Measurements from ENCODE around the gene PLAAT2.
"Not testable (repeated sequence)": the region's sequence is repeated elsewhere in the genome, so short reads cannot be mapped to it uniquely, and the experiment has no call there.

The PLAAT2 gene

GRCh38 chr11:63563201-63564055 is at the start of gene PLAAT2:
TSS of gene PLAAT2 (minus strand) at chr11:63563379. CDS start at chr11:63563324, 55 bp downstream.
- DNase-seq (ENCODE audit: low read depth in 2 of 2), result no peak

GRCh38 chr11:63612181-63612580 is 49.0 kb upstream of the PLAAT2 start:
- DNase-seq (ENCODE audit: low read depth in 2 of 2), result no peak

GRCh38 chr11:63611395-63611747 is 48.2 kb upstream of the PLAAT2 start:
- DNase-seq (ENCODE audit: low read depth in 2 of 2), result no peak

GRCh38 chr11:63610604-63611394 is 47.6 kb upstream of the PLAAT2 start:
- DNase-seq (ENCODE audit: low read depth in 2 of 2), result no peak

- DNase-seq (ENCODE audit: low read depth in 2 of 2), result no peak
Observed at GRCh38 chr11:63609971-63610580, 46.9 kb upstream of the PLAAT2 start.

GRCh38 chr11:63609536-63609935 is 46.4 kb upstream of the PLAAT2 start:
- no peak for DNase-seq (ENCODE audit: low read depth in 2 of 2)

GRCh38 chr11:63608353-63609345 is 45.5 kb upstream of the PLAAT2 start:
- no peak for DNase-seq (ENCODE audit: low read depth in 2 of 2)

- DNase-seq (ENCODE audit: low read depth in 2 of 2), result no peak
Observed at GRCh38 chr11:63603180-63603518, 40.0 kb upstream of the PLAAT2 start.

- DNase-seq (ENCODE audit: low read depth in 2 of 2), result not testable (repeated sequence)
Observed at GRCh38 chr11:63602290-63603179, 39.4 kb upstream of the PLAAT2 start.

GRCh38 chr11:63599211-63600122 is 36.3 kb upstream of the PLAAT2 start:
- no peak for DNase-seq (ENCODE audit: low read depth in 2 of 2)

- no peak for DNase-seq (ENCODE audit: low read depth in 2 of 2)
Observed at GRCh38 chr11:63598556-63598955, 35.4 kb upstream of the PLAAT2 start.

- no peak for DNase-seq (ENCODE audit: low read depth in 2 of 2)
Observed at GRCh38 chr11:63595296-63595695, 32.1 kb upstream of the PLAAT2 start.

- no peak for DNase-seq (ENCODE audit: low read depth in 2 of 2)
Observed at GRCh38 chr11:63592975-63593395, 29.8 kb upstream of the PLAAT2 start.

- DNase-seq (ENCODE audit: low read depth in 2 of 2), result no peak
Observed at GRCh38 chr11:63590024-63590788, 27.0 kb upstream of the PLAAT2 start.

GRCh38 chr11:63589000-63589399 is 25.8 kb upstream of the PLAAT2 start:
- no peak for DNase-seq (ENCODE audit: low read depth in 2 of 2)

- no peak for DNase-seq (ENCODE audit: low read depth in 2 of 2)
Observed at GRCh38 chr11:63586451-63587166, 23.4 kb upstream of the PLAAT2 start.

- no peak for DNase-seq (ENCODE audit: low read depth in 2 of 2)
Observed at GRCh38 chr11:63583357-63583677, 20.1 kb upstream of the PLAAT2 start.

- not testable (repeated sequence) for DNase-seq (ENCODE audit: low read depth in 2 of 2)
Observed at GRCh38 chr11:63581224-63581623, 18.0 kb upstream of the PLAAT2 start.

All from stimulated activated CD4-positive, alpha-beta T cell treated with anti-CD3 and anti-CD28 coated beads, Interleukin-15, amount 100 ng/mL, for 48 hours (primary cell).